Neural cell (in vitro differentiated cells): ENCODE measurements around the gene XPNPEP2.

Experiments used
- CTCF ChIP-seq: fragments of 450-650 bp; IDR thresholded peaks from 2 replicates; pipeline ENCODE4 v1.5.1; 2014; ENCODE audit warnings: antibody characterized with exemption, mild to moderate bottlenecking, moderate library complexity; ENCODE audit not compliant: poor library complexity, severe bottlenecking
- EZH2 ChIP-seq: fragments of 200-600, 300-800 bp; shearing (Covaris generic), sonication (generic); IDR thresholded peaks from 2 replicates; pipeline ENCODE4 v1.6.1; 2014; ENCODE audit warnings: antibody characterized with exemption, low read length, borderline replicate concordance, mild to moderate bottlenecking; ENCODE audit not compliant: insufficient read depth, poor library complexity, severe bottlenecking

DNA sequence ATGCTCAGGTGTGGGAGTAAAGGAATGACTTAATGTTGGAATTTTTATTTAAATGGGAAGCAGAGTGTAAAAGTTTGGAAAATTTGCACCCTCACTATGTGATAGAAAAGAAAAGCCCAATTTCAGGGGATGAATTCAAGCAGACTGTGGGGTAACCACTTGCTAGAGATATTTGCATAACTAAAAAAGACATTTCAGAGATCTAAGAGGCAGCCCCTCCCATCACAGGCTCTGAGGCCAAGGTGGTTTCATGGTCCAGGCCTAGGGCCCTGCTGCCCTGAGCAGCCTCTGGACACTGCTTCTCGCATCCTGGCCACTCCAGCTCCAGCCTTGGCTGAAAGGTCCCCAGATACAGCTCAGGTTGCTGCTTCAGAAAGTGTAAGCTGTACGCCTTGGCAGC is 5.9 kb upstream of the XPNPEP2 start:
- TF ChIP-seq CTCF, result no peak
- no peak for TF ChIP-seq EZH2
